Stimulated activated CD4-positive, alpha-beta T cell treated with anti-CD3 and anti-CD28 coated beads, TNF-alpha, amount 100 ng/mL, for 1 hour (primary cell): ENCODE data around the gene REPIN1.
A peak's percentile ranks its signal among the peaks of the same experiment; 100 is the strongest.

Experiments
- DNase-seq, 3 donors: peaks; one replicate each; pipeline ENCODE4 v3.0.0-alpha.2; 2020; ENCODE audit warnings: low read depth in 3 of 3, low spot score in 1 of 3

Gene REPIN1

GRCh38 chr7:150404805-150405583 lies 36.4 kb downstream of the REPIN1 start:
- peak; percentile 41 to 54 (median 52) for DNase-seq

DNA sequence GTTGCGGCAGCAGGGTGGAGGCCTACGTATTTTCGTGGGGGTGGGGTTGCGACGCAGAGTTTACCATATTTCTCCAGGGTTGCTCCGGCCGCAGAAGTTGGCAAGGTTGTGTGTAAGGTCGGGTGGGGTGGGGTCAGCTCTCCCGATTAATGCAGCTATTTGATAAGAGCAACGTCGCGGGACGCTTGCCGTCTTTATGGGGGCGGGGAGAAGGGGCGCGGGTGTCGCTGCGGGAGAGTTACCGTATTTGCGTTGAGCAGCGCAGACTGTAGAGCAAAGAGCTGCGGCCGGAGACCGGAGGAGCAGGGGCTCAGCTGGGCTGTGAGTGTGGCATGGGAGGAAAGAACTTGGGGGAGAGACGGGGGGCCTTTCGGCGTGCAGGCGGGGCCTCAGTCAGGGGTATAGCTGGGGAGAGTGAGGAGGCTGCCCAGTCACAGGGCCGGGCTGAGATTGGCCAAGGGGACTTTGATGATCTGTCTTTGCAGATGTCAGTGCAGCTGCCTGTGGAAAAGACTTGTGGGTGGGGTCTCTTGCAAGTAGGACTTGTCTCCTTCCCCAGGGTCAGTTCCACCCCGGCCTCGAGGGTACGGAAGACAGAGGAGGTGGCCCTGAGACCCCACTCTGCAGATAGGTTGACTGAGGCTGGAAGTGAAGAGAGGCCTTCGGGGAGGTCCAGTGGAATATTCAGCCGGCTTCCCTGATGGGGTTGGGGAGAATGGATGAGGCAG lies 37.1 kb downstream of the REPIN1 start:
- DNase-seq: peak in 1 of 3 donors; percentile 27

DNA sequence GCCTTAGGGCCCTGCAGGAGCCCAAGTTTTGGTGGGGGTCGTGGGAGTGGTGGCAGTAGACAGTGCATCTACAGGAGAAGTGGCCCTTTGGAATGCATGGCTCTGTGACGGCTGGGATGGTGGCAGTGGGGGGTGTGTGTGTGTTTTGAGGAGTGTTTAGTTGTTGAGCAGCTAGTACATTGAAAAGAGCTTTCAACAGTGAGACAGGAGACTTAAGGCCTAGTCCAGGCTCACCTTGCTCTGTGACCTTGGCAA lies 37.6 kb downstream of the REPIN1 start:
- DNase-seq: no peak

DNA sequence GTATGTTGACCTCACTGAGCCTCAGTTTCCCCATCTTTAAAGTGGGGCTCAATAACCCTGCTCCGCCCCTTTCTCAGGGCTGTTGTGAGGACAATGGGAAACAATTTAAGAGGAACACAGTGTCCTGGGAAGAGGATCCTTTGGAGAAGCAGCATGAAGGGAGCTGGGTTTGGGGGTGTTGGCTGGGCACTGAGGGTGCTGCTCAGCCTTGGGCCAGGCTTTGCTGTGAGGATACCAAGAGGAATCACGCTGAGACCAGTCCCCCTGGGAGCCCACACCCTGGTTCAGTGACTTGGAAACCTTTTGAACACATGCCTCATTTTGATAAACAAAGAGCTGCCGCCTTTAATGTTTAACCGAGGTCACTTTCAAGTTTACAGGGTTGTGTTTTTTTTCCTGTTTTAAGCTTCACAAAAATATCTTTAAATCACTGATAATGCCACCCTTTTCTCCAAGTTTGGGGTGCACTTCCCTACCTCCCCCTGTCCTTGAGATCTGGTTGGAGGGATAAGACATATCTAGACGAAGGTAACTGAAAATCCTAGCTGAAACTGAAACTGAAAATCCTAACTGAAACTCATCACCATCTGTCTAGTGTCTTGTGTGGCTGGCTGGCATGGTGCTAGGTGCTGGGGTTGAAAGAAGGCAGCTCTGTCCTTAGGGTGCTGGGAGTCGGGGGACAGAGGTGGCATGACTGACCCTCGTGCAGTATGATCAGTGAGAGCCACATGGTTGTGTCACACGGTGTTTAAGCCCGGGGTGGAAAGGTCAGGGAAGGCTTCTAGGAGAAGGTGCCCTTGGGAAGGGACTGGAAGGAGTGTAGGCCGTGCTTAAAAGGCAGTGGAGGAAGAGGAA lies 38.2 kb downstream of the REPIN1 start:
- DNase-seq: no peak

GRCh38 chr7:150407588-150408392 lies 39.2 kb downstream of the REPIN1 start:
- no peak for DNase-seq

GRCh38 chr7:150408393-150409299 lies 40.0 kb downstream of the REPIN1 start:
- DNase-seq: no peak

DNA sequence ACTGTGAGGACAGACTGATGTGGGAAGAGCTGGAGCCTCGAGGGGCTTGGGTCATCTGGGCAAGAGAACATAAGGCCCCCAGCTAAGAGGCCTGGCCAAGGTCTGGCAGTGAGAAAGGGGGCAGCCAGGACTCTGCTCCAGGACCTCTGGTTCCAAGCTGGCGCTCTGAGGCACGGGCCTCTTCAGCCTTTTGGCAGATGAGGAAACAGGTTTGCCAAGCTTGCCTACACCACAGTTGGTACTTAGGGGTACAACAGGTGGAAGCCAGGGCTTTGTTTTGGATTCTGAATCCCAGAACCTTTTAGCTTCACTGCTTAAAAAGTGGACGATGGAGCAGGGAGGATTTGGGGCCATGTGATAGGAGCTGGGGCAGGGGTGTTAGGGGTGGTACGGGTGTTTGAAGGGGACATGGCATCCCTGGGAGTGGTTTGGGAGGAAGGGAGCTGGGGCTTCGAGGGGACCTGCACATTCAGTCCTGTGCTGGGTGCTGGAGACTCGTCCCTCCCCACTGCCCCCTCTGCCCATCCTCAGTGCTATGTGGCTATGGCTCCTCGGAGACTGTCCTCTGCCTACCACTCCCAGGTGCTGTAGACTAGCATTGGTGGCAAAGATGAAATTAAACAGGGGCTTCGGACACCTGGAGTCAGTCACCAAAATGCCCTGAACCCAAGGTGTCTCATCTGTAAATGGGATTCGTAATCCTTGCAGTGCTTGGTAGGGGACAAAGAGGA lies 40.8 kb downstream of the REPIN1 start:
- DNase-seq: no peak

GRCh38 chr7:150410131-150410530 lies 41.5 kb downstream of the REPIN1 start:
- DNase-seq: no peak

DNA sequence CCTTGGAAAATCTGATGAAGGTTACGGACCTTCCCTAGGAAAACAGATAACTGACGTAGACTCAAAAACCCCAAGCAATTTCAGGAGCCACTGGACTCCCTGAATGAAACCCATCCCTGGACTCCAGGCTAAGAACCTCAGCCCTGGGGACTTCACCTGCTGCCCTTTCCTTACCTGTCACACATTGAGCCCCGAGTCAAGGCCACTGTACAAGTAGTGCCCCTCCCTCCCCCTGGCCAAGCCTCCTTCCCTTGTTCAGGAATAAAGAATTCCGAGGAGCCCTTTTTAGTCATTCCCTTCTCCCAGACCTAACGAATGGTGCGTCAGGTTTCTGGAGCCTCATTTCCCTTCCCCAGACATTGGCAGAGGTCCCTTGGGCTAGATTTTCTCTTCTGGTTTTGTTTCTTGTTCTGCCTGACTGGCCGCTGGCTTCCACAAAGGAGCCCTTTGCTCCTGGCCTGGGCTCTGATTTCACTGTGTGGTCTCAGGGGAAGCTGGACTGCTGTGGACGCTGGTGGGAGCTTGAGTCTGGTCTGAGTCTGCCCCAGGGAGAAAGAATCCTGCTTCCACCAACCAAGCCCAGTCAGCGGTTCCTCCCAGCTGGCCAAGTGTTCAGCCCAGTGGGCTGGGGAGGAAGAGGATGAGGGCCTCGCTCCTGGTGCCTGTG lies 42.2 kb downstream of the REPIN1 start:
- no peak for DNase-seq

- DNase-seq: no peak
These were observed 43.0 kb downstream of the REPIN1 start for GRCh38 chr7:150411606-150412005.

GRCh38 chr7:150412016-150412415 lies 43.4 kb downstream of the REPIN1 start:
- DNase-seq: no peak

GRCh38 chr7:150412518-150413488 lies 44.2 kb downstream of the REPIN1 start:
- DNase-seq: no peak

DNA sequence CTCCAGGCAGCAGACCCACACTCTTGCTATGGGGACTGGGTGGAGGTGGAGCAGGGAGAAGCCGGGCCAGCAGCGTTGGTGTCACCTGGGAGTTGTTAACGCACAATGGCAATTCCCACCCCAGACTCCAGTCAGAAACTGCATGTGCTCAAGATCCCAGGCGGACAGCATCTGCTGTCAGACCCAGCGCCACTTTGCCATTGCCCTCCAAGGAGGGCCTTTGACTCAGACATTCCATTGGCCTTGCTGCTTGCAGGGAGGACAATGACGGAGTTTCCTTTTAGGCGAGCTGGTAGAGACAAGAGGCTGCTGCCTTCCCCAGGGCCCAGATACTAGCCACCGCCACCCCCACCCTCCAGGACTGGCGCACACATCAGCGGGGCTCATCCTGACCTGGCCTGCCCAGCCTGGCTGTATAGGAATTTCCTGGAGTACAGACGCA lies 45.0 kb downstream of the REPIN1 start:
- DNase-seq: no peak

DNA sequence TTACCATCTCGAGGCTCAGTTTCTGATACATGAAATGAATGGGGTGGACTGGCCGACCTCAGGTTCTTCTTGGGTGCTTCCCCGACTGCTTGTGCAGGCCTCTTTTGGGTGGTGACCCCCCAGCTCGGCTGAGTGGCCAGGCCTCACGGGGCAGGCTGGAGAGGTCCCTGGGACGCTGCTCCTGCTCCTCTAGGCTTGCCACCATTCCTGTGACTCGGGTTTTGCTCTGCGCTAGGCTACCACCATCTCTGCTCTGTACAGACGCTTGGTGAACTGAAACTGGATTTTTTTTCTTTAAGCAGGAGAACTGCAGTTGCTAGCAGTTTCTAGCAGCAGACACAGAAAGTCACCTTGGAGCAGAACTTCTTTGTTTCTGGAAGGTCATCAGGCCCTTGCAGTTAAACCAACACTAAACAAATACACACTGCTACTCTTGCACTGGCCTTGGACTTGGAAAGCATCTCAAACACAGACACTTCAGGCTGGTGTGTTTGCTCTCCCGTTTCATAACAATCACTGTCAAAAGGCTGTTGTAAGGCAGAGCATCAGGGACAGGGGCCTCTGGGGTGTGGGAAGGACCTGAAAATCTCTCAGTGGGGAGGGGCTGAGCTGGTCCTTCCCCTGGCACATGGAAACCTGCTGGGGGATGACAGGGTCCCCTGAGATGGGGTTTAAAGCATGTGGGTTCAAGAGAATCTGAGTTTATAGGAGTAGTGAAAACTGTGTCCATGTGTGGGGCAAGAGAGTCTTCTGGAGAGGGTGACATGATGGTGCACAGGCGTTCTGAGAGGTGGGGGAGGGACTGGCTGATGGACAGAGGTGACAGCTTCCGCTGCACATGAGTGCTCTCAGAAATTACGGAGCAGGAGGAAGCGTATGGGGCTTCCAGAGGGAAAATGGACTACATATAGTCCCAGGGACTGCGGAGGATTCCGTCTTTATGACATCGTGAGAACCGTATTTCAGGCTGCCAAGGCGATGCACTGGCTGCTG lies 46.8 kb downstream of the REPIN1 start:
- no peak for DNase-seq

DNA sequence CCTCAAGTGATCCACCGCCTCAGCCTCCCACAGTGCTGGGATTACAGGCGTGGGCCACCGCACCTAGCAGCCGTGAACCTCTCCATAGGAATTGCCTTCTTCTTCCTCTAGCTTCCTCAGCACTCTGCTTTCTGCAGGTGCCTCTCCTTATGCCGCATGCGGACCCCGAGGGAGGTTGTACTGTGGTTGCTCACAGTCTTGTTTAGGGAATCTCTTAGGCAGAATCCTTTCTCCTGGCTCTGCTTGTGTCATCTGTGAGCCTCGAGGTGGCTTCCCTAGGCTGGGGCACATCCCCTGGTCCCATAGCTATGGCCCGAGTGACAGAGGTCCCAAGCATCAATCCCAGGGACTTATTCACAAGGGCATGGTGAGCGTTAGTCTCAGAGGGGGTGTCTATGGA lies 48.6 kb downstream of the REPIN1 start:
- no peak for DNase-seq

DNA sequence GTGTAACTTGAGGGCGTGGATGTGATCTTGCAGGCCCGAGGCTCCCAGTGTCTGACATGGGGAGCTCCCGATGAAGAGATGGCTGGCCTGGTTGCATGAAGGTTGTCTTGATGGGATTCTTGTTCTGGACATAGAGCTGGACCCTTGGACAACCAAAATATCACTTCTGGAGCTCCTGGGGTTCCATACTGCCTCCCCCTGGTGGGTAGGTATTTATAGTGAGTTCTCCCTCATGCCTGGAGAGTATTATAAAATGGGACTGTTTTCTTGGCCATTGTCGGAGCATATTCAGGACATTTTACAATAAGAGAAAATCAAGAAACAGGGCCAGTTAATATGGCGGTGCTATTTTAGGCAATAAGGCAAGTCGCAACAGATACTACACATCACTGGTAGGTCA lies 49.2 kb downstream of the REPIN1 start:
- no peak for DNase-seq
